ENCODE measurements around the gene APEX2.

Gene APEX2

GRCh38 chrX:54995621-54996020 is 4.5 kb upstream of the APEX2 start:
- no peak overlapping the region for H3K4me3 ChIP-seq (ENCODE audit: low read depth, low read length)
- no peak for TF ChIP-seq CTCF (IDR thresholded peaks at IDR 0.05; ENCODE audit: low read depth, low read length)

- no peak overlapping the region for H3K4me3 ChIP-seq (ENCODE audit: low read depth, low read length)
- TF ChIP-seq CTCF (IDR thresholded peaks at IDR 0.05; ENCODE audit: low read depth, low read length): no peak
Measured at GRCh38 chrX:55004231-55004630, 4.1 kb downstream of the APEX2 start.

GRCh38 chrX:55005256-55005655 is 5.1 kb downstream of the APEX2 start:
- H3K4me3 ChIP-seq (ENCODE audit: low read depth, low read length): no peak overlapping the region

GRCh38 chrX:55006827-55007621 is 6.9 kb downstream of the APEX2 start:
- TF ChIP-seq CTCF (IDR thresholded peaks at IDR 0.05; ENCODE audit: low read depth, low read length): no peak
- H3K4me3 ChIP-seq (ENCODE audit: low read depth, low read length): no peak overlapping the region

More at GRCh38 chrX:55005256-55005655, 5.1 kb downstream of the APEX2 start:
- no peak for TF ChIP-seq CTCF (IDR thresholded peaks at IDR 0.05; ENCODE audit: low read depth, low read length)

GRCh38 chrX:55007656-55008055 is 7.5 kb downstream of the APEX2 start:
- no peak overlapping the region for H3K4me3 ChIP-seq (ENCODE audit: low read depth, low read length)
- TF ChIP-seq CTCF (IDR thresholded peaks at IDR 0.05; ENCODE audit: low read depth, low read length): no peak

GRCh38 chrX:55008571-55009358 is 8.6 kb downstream of the APEX2 start:
- no peak for TF ChIP-seq CTCF (IDR thresholded peaks at IDR 0.05; ENCODE audit: low read depth, low read length)
- H3K4me3 ChIP-seq (ENCODE audit: low read depth, low read length): no peak overlapping the region

GRCh38 chrX:55011294-55011693 is 11.1 kb downstream of the APEX2 start:
- H3K4me3 ChIP-seq (ENCODE audit: low read depth, low read length): no peak overlapping the region
- 0 out of 2 replicates have a peak, but pooled peaks have one; percentile 16 for TF ChIP-seq CTCF (IDR thresholded peaks at IDR 0.05; ENCODE audit: low read depth, low read length)
